M059J (cell line): ENCODE data around the gene ZNF593. TPM values are rescaled to one million over a fixed set of nuclear protein-coding genes. Genes with fewer than 3 reads are reported as not detected.

Source experiments
- DNase-seq: peaks from one replicate; pipeline ENCODE4 v3.0.0-alpha.2; 2012; ENCODE audit warnings: low read depth
- total RNA-seq: library from RNA; depleted of rRNA; stranded (reverse); fragments of >200 nt; shearing (Covaris generic); gene quantifications from 2 replicates; pipeline ENCODE4 v1.2.3, GENCODE V29; 2014; rRNA removed

ZNF593 gene
- total RNA-seq, 1 experiment from 2014 or later, result 23.0 TPM

DNA sequence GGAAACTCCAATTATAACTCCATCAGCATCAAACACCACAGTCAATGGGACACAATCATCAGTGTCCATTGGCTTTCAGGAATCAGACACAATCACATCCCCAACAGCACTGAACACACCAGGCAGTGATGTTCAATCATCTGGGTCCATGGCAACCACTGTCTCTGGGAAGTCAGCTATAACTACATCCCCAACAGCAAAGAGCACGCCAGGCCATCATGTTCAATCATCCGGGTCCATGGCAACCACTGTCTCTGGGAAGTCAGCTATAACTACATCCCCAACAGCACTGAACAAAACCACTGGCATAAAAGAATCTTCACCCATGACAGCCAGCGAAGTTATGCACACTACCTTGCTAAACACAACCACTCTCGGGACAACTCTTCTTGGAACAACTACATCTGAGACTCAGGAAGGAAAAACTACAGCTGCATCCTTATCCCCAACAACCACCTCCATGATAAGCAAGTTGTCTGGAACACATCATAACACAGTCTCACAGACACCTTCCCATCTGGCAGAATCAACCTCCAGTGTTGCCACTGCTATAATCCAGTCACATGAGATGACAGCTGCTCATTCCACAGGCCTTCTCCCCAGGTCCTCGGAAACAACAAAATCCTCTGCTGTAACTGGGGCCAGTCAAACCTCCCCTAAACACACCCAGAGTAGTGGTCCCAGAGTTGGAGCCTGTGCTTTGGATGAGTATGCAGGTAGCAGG is 40.6 kb downstream of the ZNF593 start:
- DNase-seq, result no peak

- no peak for DNase-seq
These were observed 43.0 kb downstream of the ZNF593 start for GRCh38 chr1:26212726-26213125.

- DNase-seq, result no peak
These were observed 43.7 kb downstream of the ZNF593 start for GRCh38 chr1:26213335-26213905.

DNA sequence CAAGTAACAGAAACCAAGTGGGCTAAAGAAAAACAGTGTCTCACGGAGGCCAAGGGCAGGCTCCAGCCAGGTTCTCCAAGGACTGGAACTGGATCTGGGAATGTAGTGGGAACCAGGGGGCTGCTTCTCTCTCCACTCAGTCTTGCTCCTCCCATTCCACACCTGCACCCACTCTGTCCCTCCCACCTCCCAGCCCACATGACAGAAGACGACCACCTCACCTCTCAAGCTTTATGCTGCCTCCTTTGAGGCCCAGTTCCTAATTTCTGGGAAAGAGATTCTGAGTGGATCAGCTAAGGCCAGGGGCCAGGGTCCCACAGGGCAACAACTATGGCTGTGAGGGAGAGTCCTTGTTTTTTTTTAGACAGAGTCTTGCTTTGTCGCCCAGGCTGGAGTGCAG is 45.5 kb downstream of the ZNF593 start:
- no peak for DNase-seq

- peak; percentile 57 for DNase-seq
These were observed 49.3 kb downstream of the ZNF593 start for GRCh38 chr1:26218906-26219494.

Other genes starting within 250 kb of the ZNF593 start
- 5.1 and 7.5 TPM in 2 replicates for gene PAFAH2, start 171.8 kb upstream of the ZNF593 start, total RNA-seq
- gene EXTL1, start 148.1 kb upstream of the ZNF593 start, total RNA-seq, result 0.34 TPM in 1 of 2 replicates, not detected in the other
- gene SLC30A2, start 123.8 kb upstream of the ZNF593 start, total RNA-seq, result 0.52 and 1.8 TPM in 2 replicates
- gene TRIM63, start 102.3 kb upstream of the ZNF593 start, total RNA-seq, result 0.07 TPM in 1 of 2 replicates, not detected in the other
- 9.0 and 9.3 TPM in 2 replicates for gene PDIK1L, start 58.1 kb upstream of the ZNF593 start, total RNA-seq
- gene FAM110D, start 10.8 kb upstream of the ZNF593 start, total RNA-seq, result not detected in 2 replicates
- not detected in 2 replicates for gene C1orf232, start 945 bp upstream of the ZNF593 start, total RNA-seq
- gene ZNF593OS, start 1.9 kb downstream of the ZNF593 start, total RNA-seq, result not detected in 2 replicates
- 0.49 TPM in 1 of 2 replicates, not detected in the other for gene CNKSR1, start 7.6 kb downstream of the ZNF593 start, total RNA-seq
- not detected in 2 replicates for gene CATSPER4, start 20.7 kb downstream of the ZNF593 start, total RNA-seq
- gene CEP85, start 64.3 kb downstream of the ZNF593 start, total RNA-seq, result 28.6 and 43.0 TPM in 2 replicates
- 268 and 302 TPM in 2 replicates for gene SH3BGRL3, start 110.2 kb downstream of the ZNF593 start, total RNA-seq
- 4.1 and 7.3 TPM in 2 replicates for gene UBXN11, start 136.7 kb downstream of the ZNF593 start, total RNA-seq
- gene CD52, start 148.1 kb downstream of the ZNF593 start, total RNA-seq, result not detected in 2 replicates
- 0.42 and 2.0 TPM in 2 replicates for gene CRYBG2, start 184.2 kb downstream of the ZNF593 start, total RNA-seq
- gene ZNF683, start 202.8 kb downstream of the ZNF593 start, total RNA-seq, result not detected in 2 replicates
- gene LIN28A, start 240.9 kb downstream of the ZNF593 start, total RNA-seq, result not detected in 2 replicates